ENCODE results near the gene PROSER3.

- TF ChIP-seq ZNF565 (CRISPR knock-in tag; conservative IDR thresholded peaks at IDR 0.05; ENCODE audit: low read depth) = no peak
- no peak for TF ChIP-seq PATZ1 (CRISPR knock-in tag; IDR thresholded peaks at IDR 0.05; ENCODE audit: borderline replicate concordance)
- TF ChIP-seq ZFP3 (CRISPR knock-in tag; IDR thresholded peaks at IDR 0.05) = no peak
- TF ChIP-seq BACH2 (CRISPR knock-in tag; IDR thresholded peaks at IDR 0.05; ENCODE audit: borderline replicate concordance) = no peak
- TF ChIP-seq ZFP30 (CRISPR knock-in tag; IDR thresholded peaks at IDR 0.05) = no peak
- TF ChIP-seq, protein P1, sequence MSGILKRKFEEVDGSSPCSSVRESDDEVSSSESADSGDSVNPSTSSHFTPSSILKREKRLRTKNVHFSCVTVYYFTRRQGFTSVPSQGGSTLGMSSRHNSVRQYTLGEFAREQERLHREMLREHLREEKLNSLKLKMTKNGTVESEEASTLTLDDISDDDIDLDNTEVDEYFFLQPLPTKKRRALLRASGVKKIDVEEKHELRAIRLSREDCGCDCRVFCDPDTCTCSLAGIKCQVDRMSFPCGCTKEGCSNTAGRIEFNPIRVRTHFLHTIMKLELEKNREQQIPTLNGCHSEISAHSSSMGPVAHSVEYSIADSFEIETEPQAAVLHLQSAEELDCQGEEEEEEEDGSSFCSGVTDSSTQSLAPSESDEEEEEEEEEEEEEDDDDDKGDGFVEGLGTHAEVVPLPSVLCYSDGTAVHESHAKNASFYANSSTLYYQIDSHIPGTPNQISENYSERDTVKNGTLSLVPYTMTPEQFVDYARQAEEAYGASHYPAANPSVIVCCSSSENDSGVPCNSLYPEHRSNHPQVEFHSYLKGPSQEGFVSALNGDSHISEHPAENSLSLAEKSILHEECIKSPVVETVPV (CRISPR knock-in tag; IDR thresholded peaks at IDR 0.05) = no peak
Observed at GRCh38 chr19:35738021-35738886, 19.7 kb upstream of the PROSER3 start.

Measured in SK-N-SH treated with all-trans-retinoic acid at 6 μM for 48 hours (cell line).